ENCODE measurements around the gene DAB2.

DAB2 gene

DNA sequence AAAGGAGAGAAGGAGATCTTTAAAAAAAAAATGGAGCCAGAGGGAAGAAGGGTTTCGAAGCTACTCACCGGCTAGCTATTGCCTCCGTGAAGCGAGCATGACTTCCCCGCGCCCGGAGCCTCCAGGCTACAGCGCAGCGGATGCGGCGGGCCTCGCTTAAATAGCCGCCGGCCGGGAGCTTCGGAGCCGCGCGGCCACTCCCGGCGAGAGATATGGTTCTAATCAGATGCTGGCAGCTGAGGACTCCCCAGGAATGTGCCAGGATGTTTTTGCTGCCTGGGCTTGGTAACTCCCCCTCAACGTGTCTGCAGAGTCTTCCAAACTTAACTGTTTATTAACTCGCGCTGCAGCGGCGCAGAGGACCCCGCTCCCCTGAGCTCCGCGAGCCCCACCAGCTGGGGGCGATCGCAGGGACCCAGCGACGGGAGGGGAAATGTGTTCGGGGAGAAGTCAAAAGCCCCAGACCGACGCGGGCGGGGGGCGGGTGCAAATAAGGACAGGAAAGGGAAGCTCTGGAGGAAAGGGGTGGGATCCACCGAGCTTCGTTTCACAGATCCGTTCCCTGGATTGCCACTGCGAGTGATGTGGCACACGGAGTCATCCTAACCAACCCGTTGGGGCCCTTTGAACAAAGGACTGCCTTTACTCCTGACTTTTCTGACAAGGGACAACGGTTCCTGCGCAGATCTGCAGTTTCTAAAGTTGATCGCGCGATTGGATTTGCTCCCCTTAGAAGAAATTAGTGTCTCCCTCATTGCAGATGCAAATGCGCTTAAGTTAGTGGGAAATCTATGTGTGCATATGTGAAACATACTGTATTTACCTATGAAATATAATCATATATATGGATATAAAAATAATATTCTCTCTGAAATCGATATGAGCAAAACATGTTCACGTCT is at the start of gene DAB2:
TSS of gene DAB2 (minus strand) at position 245 of the 902 bp plus-strand sequence. CDS start 30,660 bp downstream, outside the sequence.
- no peak for DNase-seq

DNA sequence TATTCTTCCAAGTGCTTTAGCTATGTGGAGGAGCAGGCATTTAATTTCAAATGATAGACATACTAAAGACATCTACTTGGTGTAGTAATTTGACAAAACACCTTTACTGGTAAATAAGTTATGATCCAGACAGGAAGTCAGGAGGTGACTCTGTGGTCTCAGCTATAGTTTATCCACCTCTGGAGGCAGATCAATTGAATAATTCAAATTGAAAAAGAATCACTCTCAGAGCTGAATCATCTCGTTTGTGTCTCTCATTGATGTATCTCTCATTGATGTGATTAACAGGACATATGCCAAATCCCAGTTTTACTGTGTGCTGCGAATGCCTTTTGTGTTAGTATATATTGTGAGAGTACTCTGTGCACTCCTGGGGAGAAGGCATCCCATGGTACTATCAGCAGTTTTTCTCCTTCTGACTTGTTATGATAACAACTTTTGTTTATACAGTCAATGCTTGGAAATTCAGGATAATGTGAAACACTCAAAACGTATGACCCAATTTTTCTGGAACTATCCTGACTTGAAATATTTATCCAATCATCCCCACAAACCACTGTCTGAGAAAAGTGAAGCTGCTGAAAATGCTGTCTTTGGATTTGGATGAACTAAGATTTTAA is 48.5 kb upstream of the DAB2 start:
- no peak for DNase-seq

DNA sequence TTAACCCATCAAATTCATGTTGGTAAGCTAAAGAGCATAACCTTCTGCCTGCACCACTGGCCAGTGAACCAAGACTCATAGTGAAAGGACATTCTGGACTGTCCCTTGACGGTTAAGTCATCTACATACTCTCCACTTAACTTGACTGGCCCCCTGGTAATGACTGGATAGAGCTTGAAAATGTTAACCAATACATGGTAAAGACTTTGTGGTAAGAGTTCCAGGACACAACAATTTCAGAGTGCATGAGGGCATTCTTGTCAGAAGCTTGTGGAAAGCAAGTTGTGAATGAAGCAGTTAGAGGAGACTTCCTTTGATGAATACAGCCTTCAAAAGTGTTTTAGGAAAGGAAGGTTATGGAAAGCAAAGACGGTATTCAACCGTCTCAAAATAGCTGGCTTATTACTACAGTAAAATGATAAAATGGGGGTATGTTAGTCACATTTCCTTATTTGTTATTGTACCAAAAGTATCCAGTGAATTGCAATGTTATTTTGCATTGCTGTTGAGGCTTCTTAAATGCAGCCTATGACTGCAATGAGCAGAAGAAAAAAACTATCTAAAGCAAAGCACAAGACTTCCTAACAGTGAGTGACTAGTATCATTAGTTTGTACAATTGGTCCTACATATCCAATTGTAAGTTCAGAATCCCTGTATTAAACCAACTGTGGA is 47.2 kb upstream of the DAB2 start:
- no peak for DNase-seq

DNA sequence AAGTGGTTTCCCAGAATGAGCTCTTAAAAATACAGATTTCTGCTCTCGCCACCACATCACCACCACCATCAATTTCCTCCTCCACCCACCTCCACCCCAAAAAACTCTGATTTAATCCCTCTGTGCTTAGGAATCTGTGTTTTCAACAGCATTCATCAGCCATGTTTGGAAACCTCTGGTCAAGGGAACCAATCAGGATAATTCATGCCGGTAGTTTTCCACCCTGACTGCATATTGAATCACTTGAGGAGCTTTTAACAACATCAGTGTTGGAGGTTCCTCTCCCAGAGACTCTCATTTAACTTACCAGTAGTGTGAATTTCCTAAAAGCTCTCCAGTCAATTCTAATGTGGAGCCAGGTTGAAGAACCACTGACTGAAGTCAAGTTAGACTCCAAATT is 46.0 kb upstream of the DAB2 start:
- DNase-seq: no peak

DNA sequence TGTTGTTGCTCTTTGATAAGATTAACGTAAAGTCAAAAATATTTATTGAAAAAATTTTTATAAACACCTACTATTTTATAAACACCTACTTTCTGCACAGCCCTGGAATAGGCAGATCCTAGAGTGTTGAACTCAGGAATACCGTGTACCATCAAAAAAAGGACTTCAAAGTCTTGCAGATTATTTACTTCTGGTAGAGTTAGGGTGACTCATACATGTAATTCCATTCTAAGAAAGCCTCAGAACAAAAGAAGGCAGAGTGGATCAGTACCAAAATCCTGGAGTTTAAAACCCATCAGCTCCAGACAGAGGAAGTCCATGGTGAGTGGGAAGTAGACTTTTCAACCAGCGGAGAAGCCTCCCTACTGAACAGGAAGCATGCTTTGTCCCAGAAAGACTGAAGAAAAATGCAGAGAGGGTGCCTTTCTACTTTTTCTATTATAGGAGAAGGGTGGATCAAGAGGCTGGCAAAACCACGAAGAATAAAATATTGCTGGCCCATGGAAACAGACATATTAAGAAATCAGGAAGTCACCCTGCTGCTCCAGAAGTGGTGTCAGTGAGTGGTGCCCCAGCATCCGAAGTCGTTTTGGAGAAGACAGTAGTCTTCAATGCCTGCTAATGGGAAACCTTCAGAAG is 45.1 kb upstream of the DAB2 start:
- DNase-seq: no peak

DNA sequence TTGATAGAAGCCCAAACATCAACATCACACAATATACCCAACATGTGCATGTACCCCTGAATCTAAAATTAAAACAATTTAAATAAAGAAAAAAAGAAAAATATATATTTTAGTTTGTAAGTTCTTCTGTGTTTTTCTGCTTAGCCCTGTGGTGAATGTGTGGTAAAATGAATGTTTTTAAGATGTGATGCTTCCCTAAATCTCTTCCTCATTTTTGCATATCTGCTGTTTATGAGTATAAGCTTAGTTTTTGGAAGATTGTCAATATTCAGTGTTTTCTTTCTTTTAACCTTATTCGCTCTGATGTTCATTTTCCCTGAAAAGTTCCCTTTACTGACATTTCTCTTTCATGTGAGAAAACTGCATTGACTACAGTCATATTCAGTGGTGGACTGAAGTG is 44.4 kb upstream of the DAB2 start:
- DNase-seq: no peak

DNA sequence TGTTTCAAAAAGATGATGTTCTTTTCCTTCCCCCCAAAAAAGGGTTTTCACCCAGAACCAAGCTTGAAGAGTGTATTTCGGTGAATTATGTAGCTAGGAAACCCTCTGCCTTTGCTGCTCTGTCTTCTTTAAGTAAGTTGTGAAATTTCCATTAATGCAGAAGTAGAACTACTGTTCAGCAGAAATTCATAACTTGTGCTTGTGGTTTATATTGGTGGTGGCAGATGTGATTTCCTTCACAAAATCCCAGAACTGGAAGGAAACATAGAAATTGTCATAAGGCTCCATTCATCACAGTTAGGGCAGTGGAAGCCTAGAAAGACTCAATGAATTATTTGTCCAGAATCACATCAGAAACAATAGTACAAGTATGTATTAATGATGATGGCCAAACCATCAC is 42.1 kb upstream of the DAB2 start:
- no peak for DNase-seq

DNA sequence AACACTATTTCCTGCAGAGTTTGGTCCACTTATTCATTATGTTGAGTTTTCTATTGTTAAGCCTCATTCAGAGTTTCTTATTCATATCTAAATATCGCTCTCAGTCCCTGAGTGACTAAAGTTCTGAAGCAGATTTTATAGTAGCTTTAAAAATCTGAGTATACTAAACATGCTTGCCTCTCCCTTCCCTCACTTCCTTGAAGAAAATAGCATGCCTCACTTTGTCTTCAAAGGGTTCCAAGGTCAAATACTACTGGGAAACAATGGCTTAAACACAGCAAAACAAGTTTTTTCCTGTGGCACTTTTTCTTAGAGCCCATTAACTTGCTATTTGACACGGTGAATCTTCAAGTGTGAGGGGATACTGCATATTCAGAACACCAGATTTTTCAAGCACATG is 41.1 kb upstream of the DAB2 start:
- DNase-seq: no peak

DNA sequence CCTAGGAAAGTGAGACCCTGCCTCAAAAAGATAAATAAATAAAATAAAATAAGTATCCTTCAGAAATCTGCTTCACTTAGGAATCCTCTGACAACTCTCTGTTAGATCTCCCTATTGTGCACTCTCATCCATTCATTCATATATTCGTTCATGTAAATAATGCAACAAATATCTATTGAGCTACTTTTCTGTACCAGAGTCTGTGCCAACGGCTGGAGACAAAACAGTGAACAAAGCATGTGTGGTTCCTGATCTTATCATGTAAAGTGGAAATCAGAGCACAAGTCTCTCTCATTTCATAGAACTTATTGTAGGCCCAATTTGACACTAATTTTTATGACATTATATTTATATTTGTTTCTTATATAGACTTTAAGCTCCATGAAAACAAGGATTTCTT is 40.3 kb upstream of the DAB2 start:
- no peak for DNase-seq

DNA sequence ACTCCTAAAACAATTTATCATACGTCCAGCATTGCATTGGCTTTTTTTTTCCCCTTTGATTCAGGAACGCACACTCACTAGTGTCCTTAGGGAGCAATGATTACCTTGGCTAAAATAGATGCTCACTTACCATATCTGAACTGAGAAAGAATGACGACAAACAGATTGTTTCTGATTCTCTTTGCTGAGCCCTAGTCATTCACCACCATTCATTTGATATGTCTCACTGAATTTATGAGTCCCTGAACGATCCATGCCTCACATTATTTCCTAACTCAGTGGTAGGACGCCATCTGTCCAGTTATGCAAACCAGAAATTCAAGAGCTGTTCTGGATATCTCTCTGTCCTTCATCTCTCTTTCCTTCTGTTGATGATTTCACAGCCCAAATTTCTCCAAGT is 39.3 kb upstream of the DAB2 start:
- no peak for DNase-seq

DNA sequence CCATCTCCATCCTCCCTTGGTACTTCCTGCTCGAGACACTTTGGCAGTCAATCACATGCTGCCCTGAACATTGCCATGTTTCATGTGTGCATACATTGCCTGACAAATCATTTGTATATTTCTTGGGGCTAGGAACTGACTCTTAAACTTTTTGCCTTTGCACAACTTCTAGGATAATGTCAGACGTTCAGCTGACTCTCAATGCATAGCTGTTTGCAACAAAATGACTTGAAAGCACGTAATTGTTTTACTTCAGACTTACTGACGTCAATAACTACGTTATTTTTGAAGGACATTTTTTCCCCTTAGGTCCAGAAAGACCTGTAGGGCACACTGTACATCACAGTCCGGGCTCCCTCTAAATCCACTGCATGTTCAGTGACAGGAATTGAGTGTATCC is 37.4 kb upstream of the DAB2 start:
- no peak for DNase-seq

DNA sequence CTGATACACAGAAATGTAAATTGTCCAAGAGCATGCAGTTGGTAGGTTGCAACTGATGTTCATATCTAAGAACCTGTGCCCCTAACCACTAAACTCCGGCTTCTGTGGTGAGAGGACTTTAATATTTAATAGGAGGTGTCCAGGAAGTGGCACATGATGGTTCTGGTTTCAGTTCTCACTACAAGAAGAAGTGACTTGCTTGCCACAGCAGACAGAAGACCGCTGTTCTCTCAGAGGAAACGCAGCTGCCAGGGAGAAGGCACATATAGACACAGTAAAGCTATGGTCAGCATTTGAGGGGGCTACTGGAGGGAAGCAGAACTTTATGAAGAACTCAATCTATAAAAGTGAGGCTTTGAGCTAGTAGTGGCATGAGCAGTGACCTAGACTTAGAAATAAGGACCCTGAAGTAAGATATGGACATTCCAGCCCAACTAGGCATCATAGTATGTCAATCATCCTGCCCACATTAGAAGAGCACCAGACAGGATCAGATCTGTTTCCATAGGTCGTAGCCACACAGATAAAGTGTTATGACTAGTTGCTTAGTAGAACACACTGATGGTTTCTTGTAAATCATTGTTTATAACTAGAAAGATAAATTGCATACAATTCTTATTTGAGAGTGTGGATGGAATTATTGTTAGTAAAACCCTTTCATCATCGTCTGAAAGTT is 36.4 kb upstream of the DAB2 start:
- DNase-seq: no peak

DNA sequence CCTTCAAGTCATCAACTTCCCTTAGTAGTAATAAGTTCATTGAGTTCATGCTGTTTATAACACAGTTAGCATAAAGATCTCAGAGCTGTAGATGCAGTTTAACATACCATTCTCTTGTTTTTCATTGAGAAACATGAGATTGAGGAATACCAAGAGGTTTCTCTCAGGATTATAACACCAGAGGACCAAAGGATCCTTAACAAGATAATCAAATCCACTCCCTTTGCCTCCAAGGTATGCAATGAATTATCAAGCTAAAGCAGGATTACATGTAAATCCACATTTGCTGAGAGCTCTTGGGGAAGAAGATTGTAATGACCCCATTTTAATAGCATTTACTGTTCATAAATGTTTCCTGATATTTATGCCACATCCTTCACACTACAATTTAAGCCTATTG is 35.1 kb upstream of the DAB2 start:
- DNase-seq: no peak

DNA sequence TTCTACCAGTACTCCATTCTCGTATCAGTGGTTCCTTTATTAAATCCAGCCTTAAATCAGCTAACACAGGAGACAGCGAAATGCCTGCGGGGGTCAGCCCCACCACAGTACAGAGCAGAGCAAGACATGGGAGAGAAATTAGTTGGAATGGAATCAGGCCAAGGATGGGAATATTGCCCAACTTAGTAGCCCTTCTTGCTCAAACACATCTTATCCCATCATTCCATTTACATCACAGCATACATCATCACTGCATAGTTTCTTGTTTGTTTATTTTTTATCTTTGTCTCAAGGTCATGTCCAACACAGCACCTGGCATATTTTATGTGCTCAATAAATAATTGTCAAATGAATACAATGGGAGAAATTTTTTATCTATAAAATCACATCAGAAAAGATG is 34.3 kb upstream of the DAB2 start:
- no peak for DNase-seq

DNA sequence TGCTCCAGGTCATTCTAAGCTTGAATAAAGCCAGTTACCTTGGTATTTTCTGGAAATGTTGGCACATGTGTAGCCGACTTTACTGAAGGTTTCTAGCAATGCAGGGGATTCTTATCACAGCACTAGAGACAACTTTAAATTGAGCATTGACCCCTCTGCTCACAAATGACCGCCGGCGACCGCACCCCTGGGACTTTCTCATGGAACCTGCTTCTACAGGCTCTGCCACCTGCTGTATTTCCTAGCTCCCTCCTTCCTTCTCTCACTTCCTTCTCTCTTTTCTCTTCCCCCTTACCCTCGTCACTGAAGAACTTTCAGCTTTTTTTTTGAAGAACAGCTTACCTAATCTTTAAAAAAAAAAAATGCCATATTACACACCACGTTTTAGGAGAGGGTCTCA is 30.9 kb upstream of the DAB2 start:
- no peak for DNase-seq

DNA sequence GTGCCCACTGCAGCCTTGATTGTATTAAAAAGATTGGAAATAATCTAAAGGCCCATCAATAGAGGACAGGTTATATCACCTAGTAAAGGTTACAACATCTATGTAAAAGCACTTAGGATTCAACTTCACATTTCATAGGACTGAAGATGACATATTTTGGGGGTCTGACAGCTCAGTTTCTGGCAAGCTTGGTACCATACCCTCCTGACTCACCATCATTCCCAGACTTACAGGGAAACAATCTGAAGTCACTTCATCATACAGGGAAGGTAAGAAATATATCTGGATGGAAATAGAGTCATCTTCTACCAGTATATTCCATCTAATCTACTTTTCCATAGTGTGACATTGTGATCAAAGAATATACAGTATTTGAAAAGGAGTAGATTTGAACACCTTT is 28.8 kb upstream of the DAB2 start:
- DNase-seq: no peak

DNA sequence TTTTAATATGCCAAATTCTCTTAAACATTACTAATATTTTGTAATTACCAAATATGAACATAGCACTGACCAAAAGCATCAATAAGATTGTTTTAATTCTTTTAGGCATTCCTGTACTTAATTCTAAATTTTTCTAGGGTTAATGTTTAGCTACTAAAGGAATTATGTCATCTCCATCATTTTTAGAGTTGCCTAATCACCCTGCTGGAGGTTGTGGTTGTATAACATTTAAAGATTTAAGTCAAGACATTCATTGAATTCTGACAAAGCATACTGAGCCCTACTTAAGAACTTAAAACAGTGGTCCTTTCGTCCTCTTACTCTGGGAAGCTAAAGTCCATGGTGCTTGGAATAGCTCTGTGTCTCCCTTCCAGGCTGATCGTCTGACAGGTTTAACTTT is 28.1 kb upstream of the DAB2 start:
- no peak for DNase-seq

DNA sequence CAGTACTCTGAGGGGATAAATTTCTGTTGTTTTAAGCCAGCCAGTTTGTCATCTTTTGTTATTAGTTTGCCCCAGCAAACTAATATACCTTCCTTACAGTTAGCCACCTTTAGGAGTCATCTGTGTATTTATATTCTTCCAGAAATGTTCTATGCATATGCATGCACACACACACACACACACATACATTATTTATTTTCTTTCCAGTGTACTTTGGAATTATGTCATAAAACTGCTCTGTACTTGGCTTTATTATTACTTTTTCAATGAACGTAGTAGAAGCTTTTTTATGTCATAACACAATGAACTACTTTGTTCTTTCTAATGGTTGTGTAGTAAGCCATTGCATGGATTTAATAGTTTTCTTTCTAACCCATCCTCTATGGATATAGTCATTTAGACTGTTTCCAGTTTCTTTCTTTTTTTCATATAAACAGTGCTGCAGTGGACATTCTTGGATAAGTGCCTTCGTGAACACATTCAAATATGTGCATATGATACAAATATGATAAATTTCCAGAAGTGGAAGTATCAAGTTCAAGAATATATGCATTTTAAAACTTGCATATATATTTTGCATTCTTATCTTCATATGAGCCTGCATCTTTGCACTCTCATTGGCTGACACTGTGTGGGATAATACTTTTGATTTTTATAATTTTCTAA is 26.6 kb upstream of the DAB2 start:
- no peak for DNase-seq

DNA sequence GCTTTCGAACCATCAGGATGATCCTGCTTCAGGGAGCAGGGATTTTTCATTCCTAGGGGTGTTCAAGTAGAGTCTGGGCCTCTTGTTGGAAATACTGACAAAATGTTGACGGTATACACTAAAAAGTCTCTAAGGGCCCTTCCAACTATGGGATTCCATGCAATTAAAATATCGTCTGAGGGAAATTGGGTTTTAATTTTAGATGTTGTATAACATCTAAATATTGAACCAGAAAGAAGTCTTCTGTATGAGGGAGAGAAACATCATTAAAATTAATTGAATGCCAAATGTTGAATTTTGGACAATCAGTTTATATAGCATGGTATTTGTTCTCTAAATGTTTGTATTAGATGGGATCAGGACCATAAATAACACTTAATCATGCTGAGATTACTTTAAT is 25.7 kb upstream of the DAB2 start:
- DNase-seq: no peak

DNA sequence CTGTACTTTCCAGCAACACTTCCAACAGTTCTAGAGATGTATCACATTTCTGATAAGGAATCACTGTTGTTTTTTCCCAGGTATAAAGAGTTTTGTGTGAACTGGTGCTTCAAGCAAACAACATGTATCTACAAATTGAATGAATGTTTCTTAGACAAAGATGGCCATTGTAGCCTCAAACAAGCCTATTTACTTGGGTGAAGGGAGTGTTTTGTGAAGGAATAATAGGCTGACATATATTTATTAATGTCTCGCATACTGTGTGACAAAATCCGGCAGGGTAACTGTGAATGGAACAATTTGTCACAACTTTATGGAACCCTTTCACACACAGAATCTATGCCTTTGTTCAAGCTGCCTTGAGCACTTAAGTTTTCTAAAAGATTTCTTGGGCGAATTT is 24.8 kb upstream of the DAB2 start:
- no peak for DNase-seq

DNA sequence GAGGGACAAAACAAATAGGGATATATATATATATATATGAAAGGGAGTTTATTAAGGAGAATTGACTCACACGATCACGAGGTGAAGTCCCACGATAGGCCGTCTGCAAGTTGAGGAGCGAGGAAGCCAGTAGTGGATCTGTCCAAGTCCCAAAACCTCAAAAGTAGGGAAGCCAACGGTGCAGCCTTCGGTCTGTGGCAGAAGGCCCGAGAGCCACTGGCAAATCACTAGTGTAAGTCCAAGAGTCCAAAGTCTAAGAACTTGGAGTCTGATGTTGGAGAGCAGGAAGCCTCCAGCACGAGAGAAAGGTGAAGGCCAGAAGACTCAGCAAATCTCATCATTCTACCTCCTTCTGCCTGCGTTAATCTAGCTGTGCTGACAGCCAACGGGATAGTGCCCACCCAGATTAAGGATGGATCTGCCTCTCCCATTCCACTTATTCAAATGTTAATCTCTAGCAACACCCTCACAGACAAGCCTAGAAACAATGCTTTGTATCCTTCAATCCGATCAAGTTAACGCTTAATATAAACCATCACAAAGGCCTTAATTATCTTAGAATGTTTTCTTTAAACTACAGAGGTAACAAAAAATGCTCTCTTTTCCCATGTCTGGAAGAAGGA is 23.8 kb upstream of the DAB2 start:
- no peak for DNase-seq

DNA sequence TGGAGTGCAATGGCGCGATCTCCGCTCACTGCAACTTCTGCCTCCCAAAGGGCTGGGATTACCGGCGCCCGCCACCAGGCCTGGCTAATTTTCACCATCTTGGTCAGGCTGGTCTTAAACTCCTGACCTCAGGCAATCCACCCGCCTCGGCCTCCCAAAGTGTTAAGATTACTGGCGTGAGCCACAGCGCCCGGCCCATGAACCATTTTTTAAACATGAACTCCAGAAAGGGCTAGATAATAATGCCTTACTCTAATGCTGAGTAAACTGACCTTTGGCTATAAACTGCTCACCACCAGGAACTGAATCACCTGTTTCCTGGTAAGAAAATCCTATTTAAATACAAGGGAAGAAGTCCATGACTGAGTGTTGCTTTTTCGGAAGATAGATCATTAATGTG is 23.2 kb upstream of the DAB2 start:
- DNase-seq: no peak

Data from NCI-H2171 treated with DMSO at 0.1 percent for 48 hours (cell line).